Right cardiac atrium (tissue), 5 donors: ENCODE results near the gene RBAK. TPM values are rescaled to one million over a fixed set of nuclear protein-coding genes. Genes with fewer than 3 reads are reported as not detected.
"Not testable (repeated sequence)": the region's sequence is repeated elsewhere in the genome, so short reads cannot be mapped to it uniquely, and the experiment has no call there.

ENCODE experiments used
- ATAC-seq, 2 donors: fragments of 200-7000 bp; cut with Tn5 transposase; one replicate each; pipeline versions ENCODE4 v1.8.0 to v1.9.1; 2020; ENCODE audit warnings: moderate library complexity in 2 of 2, mild to moderate bottlenecking in 1 of 2
- DNase-seq, 3 donors: peaks; one replicate each; pipeline ENCODE4 v3.0.0-alpha.2; 2020
- H3K27ac ChIP-seq: one replicate; pipeline ENCODE4 v1.5.1; 2013; ENCODE audit warnings: mild to moderate bottlenecking, low read length, control low read depth, moderate library complexity
- H3K27me3 ChIP-seq: one replicate; pipeline ENCODE4 v1.6.1; 2013; ENCODE audit not compliant: control insufficient read depth, insufficient read depth
- H3K4me1 ChIP-seq: one replicate; pipeline ENCODE4 v1.6.1; 2013; ENCODE audit warnings: low read length; ENCODE audit not compliant: control insufficient read depth, insufficient read depth
- H3K4me3 ChIP-seq: one replicate; pipeline ENCODE4 v1.5.1; 2013; ENCODE audit warnings: low read length, control low read depth
- H3K9me3 ChIP-seq: one replicate; pipeline ENCODE4 v1.6.1; 2013; ENCODE audit warnings: low read length; ENCODE audit not compliant: control insufficient read depth
- WGBS: extraction: QIAGEN DNeasy Blood & Tissue Kit; methylation state at CpG from one replicate; pipeline ENCODE4 v1.1.7; 2013; 5-methylcytosine and 5-hydroxymethylcytosine counted together
- intact Hi-C, 4 donors: fragments of 100-400 bp; cut with DNase I; formaldehyde crosslinking; loops; one replicate each; pipeline versions ENCODE4 v1.11.0 to v1.14.0; 2022 to 2023
- polyA plus RNA-seq: library from polyadenylated mRNA; stranded (reverse); fragments of 200-250 nt; gene quantifications from one replicate; pipeline ENCODE4 v1.2.3, GENCODE V29; 2013
- total RNA-seq, 4 donors: library from RNA; stranded (reverse); fragmentation: NEBNext Ultra II Directional; extraction: Animal tissue kit (Norgen Biotek cat#: 25700); gene quantifications; one replicate each; pipeline ENCODE4 v1.2.1, GENCODE V29; 2021
- donor health status: healthy with polysubstance abuse.
- donor health status: DM: no; HTN: yes; CAD: no.
- donor health status: DM: no; HTN: no; CAD: no.
- donor health status: DM: no; HTN: yes; CAD: no; lungs with severe emphysema.
- donor health status: DM: yes; HTN: yes; CAD: no.

Gene RBAK
- total and polyA plus RNA-seq, 5 donors, result 3.5 to 11.6 (median 8.4) TPM

DNA sequence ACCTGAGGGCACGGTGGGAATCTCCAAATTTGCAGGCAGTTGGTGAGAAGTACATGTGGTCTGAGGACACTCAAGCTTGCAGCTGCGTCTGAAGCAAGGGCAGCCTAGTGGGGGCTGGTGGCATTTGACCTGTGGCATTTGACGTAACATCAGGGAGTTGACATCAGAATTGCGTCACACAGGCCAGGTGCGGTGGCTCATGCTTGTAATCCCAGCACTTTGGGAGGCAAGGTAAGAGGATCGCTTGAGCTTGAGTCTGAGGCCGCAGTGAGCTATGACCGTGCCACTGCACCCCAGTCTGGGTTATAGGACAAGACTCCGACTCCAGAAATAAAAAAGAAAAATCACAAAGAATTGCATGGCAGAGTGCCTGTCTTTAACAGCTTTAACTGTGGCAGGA, 25.6 kb upstream of the RBAK start:
- Histone ChIP-seq H3K27me3 (no peaks in the 10 kb centered on the region), H3K4me1 (no peaks in the 10 kb centered on the region), H3K9me3 (no peaks in the 10 kb centered on the region), H3K27ac (no peak overlapping the region), H3K4me3 (no peak overlapping the region)
- DNase-seq (no peak), ATAC-seq (no peak)
- intact Hi-C loops, result no loop called here
- WGBS, result 99% methylated on average over 9 of the region's 9 CpGs

DNA sequence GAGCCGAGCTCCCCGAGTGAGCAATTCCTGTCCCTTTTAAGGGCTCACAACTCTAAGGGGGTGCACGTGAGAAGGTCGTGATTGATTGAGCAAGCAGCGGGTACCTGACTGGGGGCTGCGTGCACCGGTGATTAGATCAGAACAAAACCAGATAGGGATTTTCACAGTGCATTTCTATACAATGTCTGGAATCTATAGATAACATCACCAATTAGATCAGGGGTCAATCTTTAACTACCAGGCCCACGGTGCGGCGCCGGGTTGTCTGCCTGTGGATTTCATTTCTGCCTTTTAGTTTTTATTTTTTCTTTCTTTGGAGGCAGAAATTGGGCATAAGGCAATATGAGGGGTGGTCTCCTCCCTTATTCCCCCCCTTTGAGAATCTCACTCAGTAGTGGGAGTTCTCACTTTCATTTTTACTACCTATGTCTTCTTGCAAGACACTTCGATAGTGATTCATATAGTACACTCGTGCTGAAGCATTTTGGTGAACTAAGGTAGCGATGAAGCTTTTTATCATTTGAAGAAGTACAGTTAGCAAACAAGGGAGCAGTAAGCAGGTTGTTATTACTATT, 24.6 kb upstream of the RBAK start:
- WGBS, result 97% methylated on average over 14 of the region's 14 CpGs
- not testable (repeated sequence) for H3K4me1 ChIP-seq

DNA sequence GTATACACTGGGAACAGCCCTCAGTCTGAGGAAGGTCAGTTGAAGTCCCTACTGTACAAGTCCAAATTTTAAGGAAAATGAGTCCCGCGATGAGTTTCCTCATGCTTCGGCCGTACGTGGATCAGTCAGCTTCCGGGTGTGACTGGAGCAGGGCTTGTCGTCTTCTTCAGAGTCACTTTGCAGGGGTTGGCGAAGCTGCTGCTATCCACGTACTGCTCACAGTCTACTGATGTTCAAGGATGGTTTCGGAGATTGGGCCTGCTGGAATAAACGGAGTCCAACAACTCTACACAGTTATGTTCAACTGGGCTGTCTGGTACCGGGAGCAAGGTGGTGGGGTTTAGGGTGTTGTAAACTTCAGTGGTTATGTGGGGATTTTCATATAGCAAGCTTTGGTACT, 22.0 kb upstream of the RBAK start:
- H3K9me3 ChIP-seq, ATAC-seq, DNase-seq, intact Hi-C loops, H3K4me1 ChIP-seq, H3K27ac ChIP-seq, H3K27me3 ChIP-seq, H3K4me3 ChIP-seq: not testable (repeated sequence)
- WGBS, result 97% methylated on average over 12 of the region's 12 CpGs

More for the DNA sequence above, 24.6 kb upstream of the RBAK start:
- H3K27me3 ChIP-seq, DNase-seq, ATAC-seq, intact Hi-C loops, H3K4me3 ChIP-seq, H3K27ac ChIP-seq, H3K9me3 ChIP-seq: not testable (repeated sequence)

DNA sequence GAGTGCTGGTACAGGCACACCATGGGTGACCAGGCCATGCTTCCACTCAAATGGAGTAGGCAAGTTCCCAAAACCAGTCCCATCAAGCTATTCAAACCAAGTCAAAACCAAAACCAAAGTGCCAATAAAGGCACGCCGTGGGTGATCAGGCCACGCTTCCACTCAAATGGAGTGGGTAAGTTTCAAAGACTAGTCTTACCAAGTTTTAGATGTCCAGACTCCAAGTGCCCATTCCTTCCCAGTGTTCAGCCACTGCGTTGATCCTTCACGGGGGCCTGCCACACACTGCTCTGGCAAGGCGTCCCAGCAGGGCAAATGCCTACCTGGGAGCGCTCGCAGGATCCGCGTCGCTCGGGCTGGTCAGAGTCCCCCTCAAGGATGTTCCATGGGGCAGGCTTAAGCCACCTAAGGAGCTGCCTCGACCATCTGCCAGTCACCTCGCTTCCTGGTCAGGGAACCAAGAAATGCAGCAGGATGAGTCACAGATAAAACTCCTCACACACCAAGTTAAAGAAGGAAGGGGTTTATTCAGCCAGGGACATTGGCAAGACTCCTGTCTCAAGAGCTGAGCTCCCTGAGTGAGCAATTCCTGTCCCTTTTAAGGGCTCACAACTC, 17.8 kb upstream of the RBAK start:
- WGBS, result 95% methylated on average over 14 of the region's 14 CpGs

DNA sequence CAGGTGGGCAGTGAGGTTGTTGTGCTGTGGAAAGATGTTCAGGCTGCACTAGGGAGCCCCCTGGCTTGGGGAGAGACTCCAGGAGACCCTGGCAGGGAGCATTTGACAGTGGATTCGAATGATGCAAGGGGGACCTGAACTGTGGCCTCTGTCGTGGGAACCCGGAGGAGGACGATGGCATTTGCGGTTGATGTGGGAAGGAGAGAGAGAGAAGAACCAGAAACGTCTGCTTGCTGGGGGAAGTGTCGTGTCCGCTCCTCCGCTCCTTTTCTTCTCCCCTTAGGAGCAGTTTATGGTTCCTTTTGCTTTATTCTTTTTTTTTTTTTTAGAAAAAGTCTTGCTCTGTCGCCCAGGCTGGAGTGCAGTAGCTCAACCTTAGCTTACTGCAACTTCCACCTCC, 12.5 kb upstream of the RBAK start:
- H3K4me3 ChIP-seq, H3K27ac ChIP-seq, H3K9me3 ChIP-seq, H3K4me1 ChIP-seq, intact Hi-C loops, H3K27me3 ChIP-seq, ATAC-seq, DNase-seq: not testable (repeated sequence)
- 91% methylated on average over 10 of the region's 10 CpGs for WGBS

More for the DNA sequence above, 17.8 kb upstream of the RBAK start:
- H3K4me3 ChIP-seq, H3K4me1 ChIP-seq, ATAC-seq, H3K9me3 ChIP-seq, H3K27me3 ChIP-seq, intact Hi-C loops, DNase-seq, H3K27ac ChIP-seq: not testable (repeated sequence)

DNA sequence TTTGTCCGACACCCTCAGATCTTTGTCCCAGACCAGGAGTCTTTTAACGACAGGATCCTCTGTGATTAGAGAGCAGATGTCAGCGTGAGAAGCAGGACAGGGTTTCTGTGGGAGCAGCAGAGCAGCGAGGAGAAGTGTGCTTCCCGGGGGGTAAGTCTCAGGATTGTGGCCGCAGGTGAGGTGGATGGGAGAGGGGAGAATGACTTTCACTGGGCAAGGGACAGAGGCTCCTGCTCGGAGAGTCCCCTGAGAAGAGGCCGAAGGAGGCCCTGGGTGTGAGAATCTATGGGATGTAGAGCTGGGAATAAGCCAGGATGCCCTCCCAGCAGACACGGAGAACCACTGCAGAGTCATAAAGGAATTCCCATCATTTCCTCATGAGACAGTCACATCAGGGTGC, 10.4 kb upstream of the RBAK start:
- Histone ChIP-seq H3K4me3 (no peak overlapping the region), H3K27me3 (no peaks in the 10 kb centered on the region), H3K4me1 (no peaks in the 10 kb centered on the region), H3K27ac (no peak overlapping the region), H3K9me3 (no peaks in the 10 kb centered on the region)
- ATAC-seq, result no peak
- DNase-seq, result no peak
- intact Hi-C loops, result no loop called here
- WGBS, result 88% methylated on average over 9 of the region's 9 CpGs

DNA sequence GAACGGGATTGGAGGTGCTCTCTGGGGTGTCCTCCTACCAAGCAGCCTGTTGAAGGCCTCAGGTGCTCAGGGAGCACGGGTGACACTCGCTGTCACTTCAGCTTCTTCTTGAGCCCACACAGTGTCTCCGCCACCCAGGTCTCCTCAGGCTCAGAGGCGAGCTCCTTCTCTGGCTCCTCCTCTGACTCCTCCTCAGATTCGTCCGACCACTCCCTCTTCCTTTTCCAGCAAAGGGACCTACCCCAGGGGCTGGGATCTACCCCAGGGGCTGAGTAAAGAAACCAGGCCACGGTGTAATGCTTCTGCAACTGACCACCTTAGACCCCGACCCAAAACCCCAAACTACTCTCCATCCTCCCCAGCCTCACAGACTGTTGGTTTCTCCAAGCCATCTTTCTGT, 9.2 kb upstream of the RBAK start:
- Histone ChIP-seq H3K4me1 (no peaks in the 10 kb centered on the region), H3K4me3 (no peak overlapping the region), H3K27me3 (no peaks in the 10 kb centered on the region), H3K27ac (no peak overlapping the region), H3K9me3 (no peaks in the 10 kb centered on the region)
- DNase-seq (no peak), ATAC-seq (no peak)
- intact Hi-C loops, result no loop called here
- WGBS, result 91% methylated on average over 9 of the region's 9 CpGs

DNA sequence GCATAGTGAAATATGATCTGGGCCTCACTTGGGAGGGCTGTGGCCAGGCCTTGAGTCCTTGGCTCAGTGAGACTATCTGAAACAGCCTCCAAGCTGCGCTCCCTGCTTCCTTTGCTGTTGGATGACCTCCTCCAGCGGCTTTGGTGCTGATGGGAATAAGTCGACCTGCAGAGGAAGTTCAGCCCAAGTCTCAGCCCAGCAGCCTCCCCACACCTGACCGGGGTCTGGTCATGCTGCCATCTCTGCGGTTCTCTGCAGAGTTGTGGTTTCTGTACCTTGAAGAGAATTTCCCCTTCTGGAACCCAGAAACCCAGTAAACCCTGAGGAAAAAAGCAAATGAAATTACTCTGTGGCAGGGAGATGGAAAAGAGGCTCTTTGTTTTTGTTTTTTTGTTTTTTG, 4.6 kb upstream of the RBAK start:
- WGBS, result 84% methylated on average over 5 of the region's 5 CpGs
- H3K4me1 ChIP-seq, result no peaks in the 10 kb centered on the region
- no peaks in the 10 kb centered on the region for H3K9me3 ChIP-seq
- intact Hi-C loops, result no loop called here
- no peak overlapping the region for H3K4me3 ChIP-seq
- DNase-seq (no peak), ATAC-seq (no peak)
- H3K27ac ChIP-seq, result no peak overlapping the region
- H3K27me3 ChIP-seq, result no peaks in the 10 kb centered on the region

DNA sequence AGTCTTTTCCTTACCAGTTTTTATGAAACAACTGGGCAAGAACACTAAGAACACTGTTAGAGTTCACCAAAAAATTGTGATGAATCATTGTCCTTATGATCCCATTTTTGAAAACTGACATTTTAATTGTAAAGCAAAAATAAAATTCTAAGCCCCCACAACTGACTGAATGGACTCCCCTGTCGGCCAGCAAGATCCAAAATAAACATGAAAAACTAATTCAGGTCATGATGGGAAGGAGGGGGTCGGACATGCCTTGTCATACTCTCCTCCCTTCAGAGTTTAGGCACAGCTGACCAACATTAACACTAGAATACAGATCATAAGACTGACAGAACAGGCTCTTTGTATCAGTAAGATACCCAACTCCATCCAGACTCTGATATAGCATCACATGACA, 2.0 kb upstream of the RBAK start:
- Histone ChIP-seq H3K27ac (no peak overlapping the region), H3K9me3 (no peaks in the 10 kb centered on the region), H3K27me3 (no peaks in the 10 kb centered on the region), H3K4me3 (no peak overlapping the region), H3K4me1 (no peaks in the 10 kb centered on the region)
- no peak for DNase-seq
- 67% methylated on average over 2 of the region's 2 CpGs for WGBS
- intact Hi-C loops, result no loop called here
- no peak for ATAC-seq

DNA sequence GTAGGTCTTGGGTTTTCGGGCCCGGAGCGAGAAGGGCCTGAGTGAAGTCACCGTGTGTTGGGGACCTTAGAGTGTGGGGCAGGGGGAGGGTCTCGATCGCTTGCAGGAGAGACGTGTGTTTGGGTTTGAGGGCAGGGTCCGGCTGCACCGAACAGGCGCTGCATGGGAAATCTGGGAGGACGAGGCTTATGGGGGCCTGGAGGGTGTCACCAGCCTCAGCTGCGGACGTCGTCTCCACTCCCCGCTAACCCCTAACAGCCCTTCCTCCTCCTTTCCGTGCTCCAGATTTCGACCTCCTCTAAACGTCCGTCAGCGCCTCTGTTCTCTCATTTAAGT, 705 bp downstream of the RBAK start:
- ATAC-seq, intact Hi-C loops, H3K9me3 ChIP-seq, H3K4me1 ChIP-seq, H3K27ac ChIP-seq, H3K27me3 ChIP-seq: not testable (repeated sequence)
- under 1% methylated on average over 20 of the region's 20 CpGs for WGBS
- H3K4me3 ChIP-seq, result peak overlapping the region; percentile 77
- peak in 1 of 3 donors; percentile 42 for DNase-seq

DNA sequence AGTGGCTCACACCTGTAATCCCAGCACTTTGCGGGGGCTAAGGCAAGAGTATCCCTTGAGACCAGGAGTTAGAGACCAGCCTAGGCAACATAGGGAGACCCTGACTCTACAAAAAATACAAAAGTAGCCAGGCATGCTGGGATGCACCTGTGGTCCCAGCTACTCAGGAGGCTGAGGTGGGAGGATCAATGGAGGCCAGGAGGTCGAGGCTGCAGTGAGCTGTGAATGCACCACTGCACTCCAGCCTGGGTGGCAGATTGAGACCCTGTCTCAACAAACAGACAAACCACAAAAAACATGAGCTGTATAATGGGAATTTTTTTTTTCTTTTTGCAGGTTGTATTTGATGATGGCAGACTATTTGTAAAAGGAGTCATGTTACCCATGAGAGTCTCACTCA, 1.5 kb downstream of the RBAK start:
- intact Hi-C loops, DNase-seq, H3K27me3 ChIP-seq, H3K9me3 ChIP-seq, ATAC-seq, H3K4me3 ChIP-seq, H3K4me1 ChIP-seq, H3K27ac ChIP-seq: not testable (repeated sequence)
- over 99% methylated on average over 2 of the region's 2 CpGs for WGBS

DNA sequence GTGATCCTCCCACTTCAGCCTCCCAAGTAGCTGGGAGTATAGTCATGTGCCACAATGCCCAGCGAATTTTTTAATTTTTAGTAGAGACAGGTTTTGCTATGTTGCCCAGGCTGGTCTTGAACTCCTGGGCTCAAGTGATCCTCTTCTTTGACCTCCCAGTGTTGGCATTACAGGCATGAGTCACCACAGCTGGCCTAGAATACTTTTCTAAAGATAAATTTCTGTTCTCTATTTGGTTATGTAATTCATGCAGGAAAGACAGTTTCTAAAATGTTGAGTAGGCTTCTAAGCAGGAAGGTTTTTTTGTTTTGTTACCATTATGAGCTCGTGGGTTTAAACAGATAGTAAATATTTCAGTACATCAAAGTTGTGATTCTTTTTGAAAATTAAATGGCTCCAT, 5.0 kb downstream of the RBAK start:
- Histone ChIP-seq H3K27ac (no peak overlapping the region), H3K27me3 (no peaks in the 10 kb centered on the region), H3K4me1 (no peaks in the 10 kb centered on the region), H3K9me3 (no peaks in the 10 kb centered on the region), H3K4me3 (no peak overlapping the region)
- intact Hi-C loops, result no loop called here
- no peak for ATAC-seq
- no peak for DNase-seq
- WGBS, result 98% methylated on average over 2 of the region's 2 CpGs
